GM12864 (cell line): ENCODE measurements around the gene RNF20.
A peak's percentile ranks its signal among the peaks of the same experiment; 100 is the strongest.

Experiments
- DNase-seq: peaks from one replicate; pipeline ENCODE4 v3.0.0-alpha.2; 2011; ENCODE audit warnings: low read depth
- H3K4me3 ChIP-seq: 2 replicates; pipeline ENCODE4 v1.5.1; 2011; ENCODE audit warnings: mild to moderate bottlenecking, low read depth, low read length, control low read depth
- TF ChIP-seq, protein P1 (sequence below): IDR thresholded peaks from 2 replicates; pipeline ENCODE4 v1.5.1; 2011; ENCODE audit warnings: low read depth, mild to moderate bottlenecking, moderate library complexity, low read length, control low read depth, inconsistent platforms; ENCODE audit errors: missing control alignments

Gene RNF20

DNA sequence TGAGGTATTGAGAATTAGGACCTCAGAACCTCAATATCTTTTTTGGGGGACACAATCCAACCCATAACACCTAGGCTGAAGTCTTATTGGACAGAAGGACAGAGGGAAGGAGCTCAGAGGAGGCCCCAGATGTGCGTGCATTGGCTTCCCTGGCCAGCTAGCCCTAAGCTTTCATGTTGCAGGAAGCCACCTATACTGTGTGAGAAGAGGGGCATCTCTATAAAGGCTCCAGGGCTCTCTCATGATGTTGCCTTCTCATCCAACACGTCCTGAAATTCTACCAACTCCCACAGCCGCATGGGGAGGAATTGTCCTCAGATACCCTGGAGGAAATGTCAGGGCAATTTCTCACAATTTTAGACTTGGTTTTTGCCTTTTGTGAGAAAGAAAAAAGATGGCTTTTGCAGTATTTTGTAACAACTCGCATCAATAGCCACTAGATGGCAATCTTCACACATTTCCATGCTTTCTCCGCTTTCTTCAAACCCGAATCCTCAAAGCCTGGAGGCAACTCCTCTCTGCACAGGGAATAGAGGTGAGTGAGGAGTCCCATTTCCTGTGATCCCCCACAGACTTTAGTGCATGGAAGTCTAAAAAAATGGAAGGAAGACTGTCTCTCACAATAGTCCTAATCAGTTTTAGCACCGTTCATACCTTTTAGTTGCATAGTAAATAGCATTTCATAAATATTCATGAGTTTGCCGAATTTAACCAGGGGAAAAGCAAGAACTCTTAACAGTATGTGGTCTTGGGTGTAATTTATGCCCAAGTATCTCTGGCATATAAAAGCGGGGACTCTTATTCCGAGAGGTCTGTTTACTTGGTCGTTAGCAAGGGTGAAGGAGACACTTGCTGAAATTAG is 68.5 kb downstream of the RNF20 start:
- TF ChIP-seq, protein P1, sequence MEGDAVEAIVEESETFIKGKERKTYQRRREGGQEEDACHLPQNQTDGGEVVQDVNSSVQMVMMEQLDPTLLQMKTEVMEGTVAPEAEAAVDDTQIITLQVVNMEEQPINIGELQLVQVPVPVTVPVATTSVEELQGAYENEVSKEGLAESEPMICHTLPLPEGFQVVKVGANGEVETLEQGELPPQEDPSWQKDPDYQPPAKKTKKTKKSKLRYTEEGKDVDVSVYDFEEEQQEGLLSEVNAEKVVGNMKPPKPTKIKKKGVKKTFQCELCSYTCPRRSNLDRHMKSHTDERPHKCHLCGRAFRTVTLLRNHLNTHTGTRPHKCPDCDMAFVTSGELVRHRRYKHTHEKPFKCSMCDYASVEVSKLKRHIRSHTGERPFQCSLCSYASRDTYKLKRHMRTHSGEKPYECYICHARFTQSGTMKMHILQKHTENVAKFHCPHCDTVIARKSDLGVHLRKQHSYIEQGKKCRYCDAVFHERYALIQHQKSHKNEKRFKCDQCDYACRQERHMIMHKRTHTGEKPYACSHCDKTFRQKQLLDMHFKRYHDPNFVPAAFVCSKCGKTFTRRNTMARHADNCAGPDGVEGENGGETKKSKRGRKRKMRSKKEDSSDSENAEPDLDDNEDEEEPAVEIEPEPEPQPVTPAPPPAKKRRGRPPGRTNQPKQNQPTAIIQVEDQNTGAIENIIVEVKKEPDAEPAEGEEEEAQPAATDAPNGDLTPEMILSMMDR, result peak; percentile 65
- no peak overlapping the region for H3K4me3 ChIP-seq
- DNase-seq, result no peak

DNA sequence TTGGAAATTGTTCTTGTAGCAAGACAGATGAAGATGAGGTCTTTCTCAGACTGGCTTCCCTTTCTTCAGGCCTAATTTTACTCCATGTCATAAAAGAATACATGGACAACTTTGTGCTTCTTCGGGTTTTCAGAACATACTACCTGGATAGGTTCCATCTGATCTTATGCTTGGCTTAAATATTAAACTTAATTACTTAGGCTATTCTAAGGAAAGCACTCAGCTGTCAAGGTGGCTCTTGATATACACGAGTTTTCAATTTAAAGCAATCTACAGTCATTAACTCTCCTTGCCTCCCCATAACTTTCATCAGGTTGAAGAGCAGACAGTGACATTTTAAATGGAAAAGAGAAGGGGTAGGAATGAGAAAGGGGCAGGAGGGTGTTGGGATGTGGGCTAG is 70.6 kb downstream of the RNF20 start:
- H3K4me3 ChIP-seq, result no peak overlapping the region
- TF ChIP-seq, protein P1, result no peak
- DNase-seq, result no peak

DNA sequence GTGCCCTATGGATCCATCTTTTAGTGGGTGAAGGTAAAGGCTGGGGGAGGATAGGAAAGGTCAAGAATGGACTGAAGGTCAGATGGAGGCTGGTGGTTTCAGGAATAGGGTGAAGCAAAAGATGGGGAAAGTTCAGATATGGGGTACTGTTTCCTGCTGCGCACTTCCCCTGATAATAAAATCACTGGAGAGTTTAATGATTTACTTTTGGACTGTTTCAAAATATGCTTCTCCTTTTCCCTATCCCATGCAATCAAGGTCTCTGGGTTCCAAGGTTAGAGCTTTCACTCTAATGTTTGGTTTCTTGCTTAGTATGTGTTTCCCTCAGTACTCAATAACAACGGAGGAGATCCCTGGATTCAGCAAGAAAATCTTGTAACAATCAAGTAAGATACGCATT is 71.9 kb downstream of the RNF20 start:
- TF ChIP-seq, protein P1, result no peak
- H3K4me3 ChIP-seq, result no peak overlapping the region
- DNase-seq, result no peak
